ENCODE data around the gene PTPRS.
"Not testable (repeated sequence)": the region's sequence is repeated elsewhere in the genome, so short reads cannot be mapped to it uniquely, and the experiment has no call there.

PTPRS gene

GRCh38 chr19:5329141-5329540, 11.5 kb downstream of the PTPRS start:
- in situ Hi-C loops (cut with MboI; ENCODE audit: low sequenced_read_pairs, unreplicated experiment), result no loop called here
- DNase-seq (ENCODE audit: low spot score), result no peak
- TF ChIP-seq, protein P1, sequence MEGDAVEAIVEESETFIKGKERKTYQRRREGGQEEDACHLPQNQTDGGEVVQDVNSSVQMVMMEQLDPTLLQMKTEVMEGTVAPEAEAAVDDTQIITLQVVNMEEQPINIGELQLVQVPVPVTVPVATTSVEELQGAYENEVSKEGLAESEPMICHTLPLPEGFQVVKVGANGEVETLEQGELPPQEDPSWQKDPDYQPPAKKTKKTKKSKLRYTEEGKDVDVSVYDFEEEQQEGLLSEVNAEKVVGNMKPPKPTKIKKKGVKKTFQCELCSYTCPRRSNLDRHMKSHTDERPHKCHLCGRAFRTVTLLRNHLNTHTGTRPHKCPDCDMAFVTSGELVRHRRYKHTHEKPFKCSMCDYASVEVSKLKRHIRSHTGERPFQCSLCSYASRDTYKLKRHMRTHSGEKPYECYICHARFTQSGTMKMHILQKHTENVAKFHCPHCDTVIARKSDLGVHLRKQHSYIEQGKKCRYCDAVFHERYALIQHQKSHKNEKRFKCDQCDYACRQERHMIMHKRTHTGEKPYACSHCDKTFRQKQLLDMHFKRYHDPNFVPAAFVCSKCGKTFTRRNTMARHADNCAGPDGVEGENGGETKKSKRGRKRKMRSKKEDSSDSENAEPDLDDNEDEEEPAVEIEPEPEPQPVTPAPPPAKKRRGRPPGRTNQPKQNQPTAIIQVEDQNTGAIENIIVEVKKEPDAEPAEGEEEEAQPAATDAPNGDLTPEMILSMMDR (IDR thresholded peaks at IDR 0.05; ENCODE audit: borderline replicate concordance, control extremely low read depth, extremely low read depth, insufficient read depth, missing control alignments), result no peak

DNA sequence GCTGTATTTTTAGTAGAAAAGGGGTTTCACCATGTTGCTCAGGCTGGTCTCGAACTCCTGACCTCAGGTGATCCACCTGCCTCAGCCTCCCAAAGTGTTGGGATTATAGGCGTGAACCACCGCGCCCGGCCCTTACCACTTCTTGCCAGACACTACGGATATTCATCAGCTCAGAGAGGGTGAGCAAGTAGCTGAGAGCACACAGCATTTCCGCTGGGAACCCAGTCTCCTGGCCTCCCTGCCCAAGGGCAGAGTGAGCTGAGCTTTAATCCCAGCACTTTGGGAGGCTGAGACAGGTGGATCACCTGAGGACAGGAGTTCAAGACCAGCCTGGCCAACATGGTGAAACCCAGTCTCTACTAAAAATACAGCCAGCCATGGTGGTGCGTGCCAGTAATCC, 12.2 kb downstream of the PTPRS start:
- in situ Hi-C loops (cut with MboI; ENCODE audit: low sequenced_read_pairs, unreplicated experiment), result not testable (repeated sequence)

DNA sequence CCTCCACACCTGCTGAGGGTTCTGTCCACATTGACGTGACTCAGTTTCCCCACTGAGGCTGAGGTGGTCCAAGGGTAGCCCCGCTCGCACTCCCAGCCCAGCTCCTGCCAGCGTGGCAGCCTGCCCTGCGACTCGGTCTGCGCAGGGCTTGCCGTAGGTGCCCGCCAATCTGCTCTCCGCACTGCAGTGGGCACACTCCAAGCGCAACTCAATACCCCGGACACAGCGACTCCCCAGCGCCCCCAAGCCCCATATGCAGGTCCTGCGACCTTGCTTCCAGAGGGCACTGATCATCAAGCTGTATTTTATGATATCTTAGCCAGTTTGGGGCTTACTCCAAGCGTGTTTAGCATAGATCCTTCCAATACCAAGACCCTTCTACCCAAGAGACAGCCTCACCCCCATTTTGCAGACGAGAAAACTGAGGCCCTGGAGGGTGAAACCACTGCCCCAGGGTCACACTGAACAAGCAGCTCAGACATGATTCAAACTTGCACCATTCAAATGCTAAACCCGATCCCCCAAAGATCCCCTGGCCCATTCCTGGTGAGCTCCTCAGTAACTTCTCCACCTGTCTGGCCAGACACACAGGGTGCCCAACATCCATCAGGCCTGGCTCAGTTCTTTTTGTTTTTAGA, 13.5 kb downstream of the PTPRS start:
- DNase-seq (ENCODE audit: low spot score), result no peak
- in situ Hi-C loops (cut with MboI; ENCODE audit: low sequenced_read_pairs, unreplicated experiment), result no loop called here
- TF ChIP-seq, protein P1 (IDR thresholded peaks at IDR 0.05; ENCODE audit: borderline replicate concordance, control extremely low read depth, extremely low read depth, insufficient read depth, missing control alignments), result no peak

More for the DNA sequence above, 12.2 kb downstream of the PTPRS start:
- DNase-seq (ENCODE audit: low spot score), result not testable (repeated sequence)

- TF ChIP-seq, protein P1 (IDR thresholded peaks at IDR 0.05; ENCODE audit: borderline replicate concordance, control extremely low read depth, extremely low read depth, insufficient read depth, missing control alignments), result no peak
- in situ Hi-C loops (cut with MboI; ENCODE audit: low sequenced_read_pairs, unreplicated experiment), result no loop called here
- DNase-seq (ENCODE audit: low spot score), result no peak
Measured at GRCh38 chr19:5326545-5326944, 14.1 kb downstream of the PTPRS start.

GRCh38 chr19:5324947-5325346, 15.7 kb downstream of the PTPRS start:
- in situ Hi-C loops (cut with MboI; ENCODE audit: low sequenced_read_pairs, unreplicated experiment), result no loop called here
- no peak for DNase-seq (ENCODE audit: low spot score)
- TF ChIP-seq, protein P1 (IDR thresholded peaks at IDR 0.05; ENCODE audit: borderline replicate concordance, control extremely low read depth, extremely low read depth, insufficient read depth, missing control alignments), result no peak

- no peak for DNase-seq (ENCODE audit: low spot score)
- in situ Hi-C loops (cut with MboI; ENCODE audit: low sequenced_read_pairs, unreplicated experiment), result no loop called here
- TF ChIP-seq, protein P1 (IDR thresholded peaks at IDR 0.05; ENCODE audit: borderline replicate concordance, control extremely low read depth, extremely low read depth, insufficient read depth, missing control alignments), result no peak
Measured at GRCh38 chr19:5323475-5323811, 17.2 kb downstream of the PTPRS start.

DNA sequence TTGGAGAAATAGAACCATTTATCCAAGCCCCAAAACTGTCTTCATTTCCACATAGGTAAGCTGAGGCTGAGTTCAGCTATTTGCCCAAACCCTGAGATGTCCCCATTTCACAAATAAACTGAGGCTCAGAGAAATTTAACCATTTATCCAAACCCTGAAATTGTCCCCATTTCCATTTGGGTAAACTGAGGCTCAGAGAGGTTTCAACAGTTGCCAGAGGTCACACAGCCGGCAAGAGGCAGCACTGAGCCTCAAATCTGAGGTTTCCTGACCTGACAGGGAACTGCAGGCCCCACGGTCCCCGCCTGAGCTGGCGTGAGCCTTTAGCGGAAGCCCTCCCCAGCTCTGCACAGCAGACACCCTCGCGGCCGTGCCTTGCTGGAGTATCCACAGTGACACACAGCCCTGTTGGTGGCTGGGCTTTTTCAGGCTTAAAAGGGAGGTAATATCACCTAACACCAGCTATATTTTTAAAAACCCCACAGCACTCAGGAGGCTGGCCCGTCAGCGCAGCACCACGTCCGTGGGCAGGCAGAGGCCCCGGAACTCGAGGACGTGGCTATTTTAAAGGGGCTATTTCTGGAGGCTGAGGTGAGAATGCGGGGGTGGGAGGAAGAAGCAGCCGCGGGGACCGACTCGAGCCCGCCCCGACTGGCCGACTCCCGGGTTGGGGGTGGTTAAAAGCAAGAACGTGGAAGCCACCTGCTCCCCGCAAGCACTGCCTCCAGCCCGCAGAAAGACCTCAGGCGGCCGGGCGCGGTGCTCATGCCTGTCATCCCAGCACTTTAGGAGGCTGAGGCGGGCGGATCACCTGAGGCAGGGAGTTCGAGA, 18.5 kb downstream of the PTPRS start:
- in situ Hi-C loops (cut with MboI; ENCODE audit: low sequenced_read_pairs, unreplicated experiment), result no loop called here
- DNase-seq (ENCODE audit: low spot score), result peak; percentile 92
- TF ChIP-seq, protein P1 (IDR thresholded peaks at IDR 0.05; ENCODE audit: borderline replicate concordance, control extremely low read depth, extremely low read depth, insufficient read depth, missing control alignments), result peak; percentile 13
